GM19351 (cell line): ENCODE measurements around the gene SLC16A9.
"Not testable (repeated sequence)": the region's sequence is repeated elsewhere in the genome, so short reads cannot be mapped to it uniquely, and the experiment has no call there.

Source experiments
- ATAC-seq: cut with Tn5 transposase; IDR thresholded peaks from one replicate; pipeline ENCODE4 v1.9.1; 2021; ENCODE audit warnings: mild to moderate bottlenecking, moderate library complexity; ENCODE audit not compliant: unreplicated experiment

SLC16A9 gene

DNA sequence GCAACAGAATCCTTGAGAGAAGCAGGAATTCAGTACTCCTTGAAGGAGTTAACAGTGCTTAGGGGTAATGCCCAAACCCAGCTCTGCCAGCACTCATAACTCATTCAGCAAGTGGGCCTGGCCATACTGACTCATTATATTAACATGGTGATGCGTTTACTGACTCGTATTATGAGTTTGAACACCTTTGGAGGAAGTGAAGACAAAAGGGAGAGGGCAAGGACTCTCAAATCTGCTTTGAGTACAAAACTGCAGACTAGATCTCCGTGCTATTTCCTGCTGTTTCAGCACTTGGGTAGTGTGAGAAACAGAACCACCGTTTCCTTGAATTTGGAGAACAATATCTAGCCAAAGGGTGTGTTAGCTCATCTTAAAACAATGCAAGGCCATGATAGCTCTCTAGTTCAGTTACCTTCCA lies 30.8 kb downstream of the SLC16A9 start:
- peak; percentile 86 for ATAC-seq

DNA sequence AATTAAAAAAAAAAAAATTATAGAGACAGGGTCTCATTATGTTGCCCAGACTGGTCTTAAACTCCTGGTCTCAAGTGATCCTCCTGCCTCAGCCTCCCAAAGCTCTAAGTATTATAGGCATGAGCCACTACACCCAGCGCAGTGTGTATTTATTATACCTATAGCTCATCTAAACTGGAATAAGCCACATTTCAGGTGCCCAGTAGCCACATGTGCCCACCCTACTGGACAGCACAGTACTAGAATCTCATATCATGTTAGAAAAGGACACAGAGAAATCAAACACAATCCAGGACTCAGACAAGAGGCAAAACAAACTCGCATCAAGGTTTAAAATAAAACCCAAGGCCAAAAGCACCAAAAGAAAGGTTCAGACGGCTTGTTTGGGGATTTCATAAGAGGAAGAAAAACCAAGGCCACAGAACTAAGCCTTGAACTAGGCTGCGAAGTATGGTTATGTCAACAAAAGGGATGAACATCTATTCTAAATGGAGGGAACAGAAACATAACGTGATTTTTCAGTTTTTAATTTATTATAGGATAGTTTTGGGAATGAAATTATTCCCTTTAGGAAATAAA lies 32.3 kb downstream of the SLC16A9 start:
- peak; percentile 40 for ATAC-seq

DNA sequence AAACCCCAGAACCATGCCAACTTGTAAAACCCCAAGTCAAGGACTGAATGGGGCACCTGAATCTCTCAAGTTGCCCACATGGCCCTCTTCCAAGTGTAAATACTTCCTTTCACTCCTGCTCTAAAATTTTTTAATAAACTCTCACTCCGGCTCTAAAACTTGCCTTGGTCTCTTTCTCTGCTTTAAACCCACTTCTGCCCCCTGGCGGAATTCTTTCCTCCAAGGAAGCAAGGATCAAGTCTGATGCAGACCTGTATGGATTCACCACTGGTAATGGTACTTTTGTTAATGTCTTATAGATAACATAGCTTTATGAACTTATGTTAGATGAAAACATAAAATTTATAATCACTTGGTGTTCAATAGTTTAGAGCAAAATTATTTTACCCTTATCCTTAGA lies 33.8 kb downstream of the SLC16A9 start:
- ATAC-seq: no peak

DNA sequence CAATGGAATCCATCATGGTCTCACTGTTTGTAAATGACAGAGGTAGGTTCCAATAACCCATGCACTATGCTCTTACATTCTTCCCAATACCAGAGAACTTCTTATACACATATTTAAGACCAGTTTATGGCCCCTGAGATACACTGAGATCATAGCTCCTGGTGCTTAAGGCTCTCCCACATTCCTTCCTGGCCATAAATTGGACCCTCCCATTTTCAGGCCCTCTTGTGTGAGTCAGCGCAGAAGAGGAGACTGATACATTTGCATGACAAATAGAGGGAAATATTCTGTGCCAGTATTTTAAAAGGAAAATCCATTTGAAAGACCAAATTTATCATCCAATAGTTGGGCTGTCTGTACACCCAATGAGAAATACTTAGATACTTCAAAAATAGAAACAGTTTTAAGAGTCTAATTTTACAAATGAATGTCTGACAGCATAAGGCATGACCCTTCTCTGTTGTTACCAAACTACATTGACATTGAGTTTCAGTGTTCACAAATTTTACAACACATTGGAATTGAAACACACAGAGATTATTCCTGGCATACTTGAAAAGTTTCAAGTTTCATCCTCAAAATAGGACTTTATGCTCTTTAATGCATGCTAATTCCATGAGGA lies 35.3 kb downstream of the SLC16A9 start:
- no peak for ATAC-seq

DNA sequence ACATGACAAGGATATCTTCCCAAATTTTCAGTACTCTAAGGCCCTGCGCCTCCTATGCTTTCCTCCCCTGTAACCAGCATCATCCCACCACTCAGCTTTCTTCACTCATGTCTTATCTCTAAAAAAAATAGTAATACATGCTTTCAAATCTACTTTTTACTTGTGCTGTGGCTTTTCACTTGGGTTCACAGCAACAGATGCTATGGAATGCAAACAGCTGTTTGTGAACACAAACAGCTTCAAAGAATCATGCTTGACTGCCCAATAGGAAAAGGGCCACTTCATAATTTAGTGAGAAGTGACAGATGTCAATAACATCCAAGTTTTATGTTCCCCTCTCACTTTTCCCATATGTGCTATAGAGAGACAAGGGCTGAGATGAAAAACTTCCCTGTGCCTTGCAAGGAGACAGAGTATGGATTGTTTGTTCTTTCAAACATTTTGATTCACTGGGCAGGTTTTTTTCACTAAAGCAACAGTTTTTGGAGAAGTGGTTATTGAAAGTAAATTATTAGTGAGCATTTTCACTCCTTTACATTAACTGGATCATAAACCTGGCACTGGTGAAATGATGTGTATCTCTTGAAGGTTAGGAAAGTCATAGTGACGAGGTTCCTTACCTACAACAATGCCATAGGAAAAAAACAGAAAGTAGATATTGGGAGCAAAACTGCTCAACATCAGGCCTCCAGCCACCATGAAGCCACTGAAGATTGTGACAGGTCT lies 37.3 kb downstream of the SLC16A9 start:
- ATAC-seq: no peak

DNA sequence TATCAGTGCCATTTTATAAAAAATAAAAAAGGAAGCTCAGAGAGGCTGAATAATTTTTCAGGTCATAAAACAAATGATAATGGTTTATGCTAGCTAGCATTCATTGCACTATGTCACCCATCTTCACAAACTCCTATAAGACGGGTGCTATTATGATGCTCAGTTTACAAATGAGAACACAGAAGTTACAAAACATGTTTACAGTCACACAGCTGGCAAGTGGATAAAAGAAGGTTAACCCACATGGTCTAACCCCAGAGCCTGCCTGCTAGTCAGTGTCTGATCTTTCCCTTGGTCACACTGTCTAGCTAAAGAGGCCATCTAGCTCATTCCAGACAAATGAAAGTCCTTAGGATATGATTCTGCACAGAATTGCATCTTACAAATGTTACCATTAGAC lies 39.4 kb downstream of the SLC16A9 start:
- no peak for ATAC-seq

DNA sequence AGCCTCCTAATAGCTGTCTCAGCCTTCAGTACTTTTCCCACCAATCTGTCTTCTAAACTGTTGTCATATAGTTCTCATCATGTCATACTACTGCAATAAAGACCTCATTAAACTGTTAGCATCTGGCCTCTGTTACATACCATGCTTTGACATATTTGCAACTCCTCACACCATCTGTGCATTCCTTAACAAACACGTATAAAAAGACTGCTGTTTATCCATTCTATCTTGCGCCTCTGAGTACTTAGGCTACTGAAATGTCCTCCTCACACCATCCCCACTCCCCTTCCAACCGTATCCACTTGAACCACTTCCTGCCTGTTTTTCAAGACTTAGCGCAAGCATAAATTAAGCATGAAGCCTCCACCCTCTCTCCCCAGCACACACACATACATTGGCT lies 41.6 kb downstream of the SLC16A9 start:
- ATAC-seq: no peak

DNA sequence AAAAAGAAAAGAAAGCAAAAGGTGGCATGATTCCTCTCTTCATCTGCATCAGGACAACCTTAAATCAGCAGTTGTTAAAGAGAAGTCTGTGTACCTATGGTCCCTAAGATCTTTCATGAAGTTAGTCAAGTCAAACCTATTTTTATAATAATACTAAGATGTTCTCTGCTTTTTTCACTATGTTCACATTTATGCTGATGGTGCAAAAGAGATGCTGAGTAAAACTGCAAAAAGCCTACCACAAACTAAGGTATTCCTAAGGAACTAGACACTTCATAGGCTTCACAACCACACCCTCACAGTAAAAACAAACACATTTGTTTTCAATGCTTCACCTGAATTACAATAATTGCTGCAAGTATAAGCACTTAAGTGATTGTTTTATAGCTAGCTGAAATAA lies 43.3 kb downstream of the SLC16A9 start:
- no peak for ATAC-seq

DNA sequence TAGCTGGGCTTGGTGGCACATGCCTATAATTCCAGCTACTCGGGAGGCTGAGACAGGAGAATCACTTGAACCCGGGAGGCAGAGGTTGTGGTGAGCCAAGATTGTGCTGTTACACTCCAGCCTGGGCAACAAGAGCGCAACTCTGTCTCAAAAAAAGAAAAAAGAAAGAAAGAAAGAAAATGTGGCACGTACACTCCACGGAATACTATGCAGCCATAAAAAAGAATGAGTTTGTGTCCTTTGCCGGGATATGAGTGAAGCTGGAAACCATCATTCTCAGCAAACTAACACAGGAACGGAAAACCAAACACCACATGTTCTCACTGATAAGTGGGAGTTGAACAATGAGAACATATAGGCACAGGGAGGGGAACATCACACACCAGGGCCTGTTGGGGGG lies 46.4 kb downstream of the SLC16A9 start:
- not testable (repeated sequence) for ATAC-seq

DNA sequence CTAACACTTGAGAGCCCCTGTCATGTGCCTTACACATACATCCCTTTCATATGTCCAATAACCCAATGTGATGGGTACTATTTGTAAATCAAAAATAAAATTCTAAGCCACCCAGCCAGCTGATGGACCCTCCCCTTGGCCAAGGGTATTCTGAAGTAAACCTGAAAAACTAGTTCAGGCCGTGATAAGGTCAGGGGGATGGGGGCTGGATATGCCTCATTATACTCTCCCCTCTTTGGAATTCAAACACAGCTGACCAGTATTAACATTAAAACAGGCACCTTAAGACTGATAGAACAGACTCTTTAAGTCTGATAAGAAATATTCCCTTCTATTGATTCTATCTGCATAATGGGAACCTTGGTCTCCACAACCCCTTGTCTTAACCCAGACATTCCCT lies 51.9 kb downstream of the SLC16A9 start:
- ATAC-seq: no peak

DNA sequence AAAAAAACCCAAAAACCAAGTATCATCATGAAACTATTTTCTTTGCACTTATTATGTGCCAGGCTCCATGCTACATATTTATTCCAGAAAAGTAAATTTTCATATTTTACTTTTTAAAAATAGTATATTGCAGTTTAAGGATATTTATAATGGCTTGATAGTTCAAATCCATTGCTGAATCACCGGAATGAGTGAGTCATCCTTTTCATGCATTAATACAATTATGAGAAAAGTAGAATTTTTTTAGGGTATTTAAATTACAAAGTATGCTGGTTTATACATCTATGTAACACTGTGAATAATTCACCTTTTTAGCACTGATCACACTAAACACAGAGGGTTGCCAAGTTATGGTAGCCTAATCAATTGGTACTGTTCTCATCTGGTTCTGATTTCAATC lies 54.3 kb downstream of the SLC16A9 start:
- ATAC-seq: no peak

DNA sequence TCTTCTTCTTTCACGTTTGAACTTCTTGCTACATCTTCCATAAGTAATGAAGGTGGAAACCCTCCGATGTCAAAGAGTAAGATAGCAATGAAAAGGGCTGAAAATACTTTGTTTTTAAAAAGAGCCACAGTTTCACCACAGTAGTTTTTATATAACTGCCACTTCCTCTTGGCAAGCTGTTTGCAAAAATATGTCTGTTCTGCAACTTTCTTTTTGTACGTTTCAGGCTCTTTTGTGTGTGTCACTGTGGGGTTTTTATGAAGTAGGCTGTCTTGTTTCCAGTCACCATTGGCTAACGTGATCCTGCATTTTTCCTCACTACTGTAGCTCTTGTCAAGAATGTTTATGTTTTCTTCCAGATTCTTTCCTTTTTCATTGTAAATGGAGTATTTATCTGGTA lies 55.6 kb downstream of the SLC16A9 start:
- peak; percentile 72 for ATAC-seq

DNA sequence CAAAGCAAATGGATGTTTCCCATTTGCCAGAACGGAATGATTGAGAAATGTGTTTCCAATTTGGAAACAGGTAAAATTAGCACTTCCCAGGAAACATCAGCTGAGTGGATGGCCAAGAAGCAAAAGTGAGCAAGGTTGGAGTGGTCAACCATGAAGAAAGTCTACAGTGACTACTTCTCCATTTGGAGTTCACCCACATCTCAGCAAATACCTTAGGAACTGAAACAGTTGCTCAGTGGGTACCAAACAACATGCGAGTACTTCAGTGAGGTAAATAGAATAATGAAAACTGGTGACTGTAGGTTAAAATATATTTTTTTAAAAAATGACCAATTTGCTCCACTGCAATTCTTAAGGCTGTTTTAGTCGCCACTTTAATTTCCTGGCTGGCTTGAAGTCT lies 57.7 kb downstream of the SLC16A9 start:
- ATAC-seq: no peak

DNA sequence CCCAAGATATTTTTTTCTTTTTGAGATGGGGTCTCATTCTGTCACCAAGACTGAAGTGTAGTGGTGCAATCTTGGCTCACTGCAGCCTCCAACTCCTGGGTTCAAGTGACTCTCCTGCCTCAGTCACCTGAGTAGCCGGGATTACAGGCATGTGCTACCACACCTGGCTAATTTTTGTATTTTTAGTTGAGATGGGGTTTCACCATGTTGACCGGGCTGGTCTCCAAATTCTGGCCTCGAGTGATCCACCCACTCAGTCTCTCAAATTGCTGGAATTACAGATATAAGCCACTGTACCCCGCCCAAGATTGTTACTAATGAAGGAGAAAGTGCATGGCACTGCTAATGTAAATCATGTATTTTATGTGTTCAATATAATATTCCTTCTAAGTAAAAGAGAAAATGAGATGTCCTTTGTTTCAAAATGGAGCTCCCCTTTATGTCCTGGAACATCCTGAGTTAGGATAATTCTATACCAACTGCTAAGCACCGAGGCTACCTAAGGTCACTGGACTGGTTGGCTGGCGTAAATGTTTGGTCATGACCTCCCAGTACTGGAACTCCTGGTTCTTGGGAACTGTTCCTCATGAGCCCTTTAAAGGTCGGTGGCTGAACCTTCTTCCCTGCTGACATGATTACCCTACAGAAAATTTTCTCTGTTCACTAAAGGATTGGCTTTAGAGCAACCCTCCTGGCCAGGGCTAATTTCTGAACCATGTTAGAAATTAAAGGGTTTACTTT lies 59.9 kb downstream of the SLC16A9 start:
- ATAC-seq: no peak

DNA sequence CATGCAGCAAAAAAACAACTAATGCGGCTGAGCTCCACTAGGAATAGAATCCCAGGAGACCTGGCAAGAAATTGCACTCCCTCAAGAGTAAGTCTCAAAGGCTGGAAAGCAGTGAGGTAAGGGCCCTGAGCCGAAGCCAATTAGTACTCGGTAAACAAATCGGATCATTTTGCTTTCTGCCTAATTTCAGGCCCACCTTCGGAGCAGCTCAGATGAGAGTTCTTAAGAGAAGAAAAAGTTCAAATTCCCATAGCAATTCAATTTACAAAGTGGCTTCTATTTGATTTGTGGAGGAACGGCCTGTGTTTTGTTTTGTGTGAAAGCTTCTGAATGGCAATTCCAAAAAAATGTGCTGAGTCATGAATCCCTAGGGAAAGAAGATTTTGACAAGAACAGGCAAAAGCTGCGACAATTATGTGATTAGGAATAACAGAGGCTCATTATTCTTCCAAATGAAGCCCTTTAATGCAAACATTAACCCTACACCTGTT lies 60.9 kb downstream of the SLC16A9 start:
- ATAC-seq: no peak

DNA sequence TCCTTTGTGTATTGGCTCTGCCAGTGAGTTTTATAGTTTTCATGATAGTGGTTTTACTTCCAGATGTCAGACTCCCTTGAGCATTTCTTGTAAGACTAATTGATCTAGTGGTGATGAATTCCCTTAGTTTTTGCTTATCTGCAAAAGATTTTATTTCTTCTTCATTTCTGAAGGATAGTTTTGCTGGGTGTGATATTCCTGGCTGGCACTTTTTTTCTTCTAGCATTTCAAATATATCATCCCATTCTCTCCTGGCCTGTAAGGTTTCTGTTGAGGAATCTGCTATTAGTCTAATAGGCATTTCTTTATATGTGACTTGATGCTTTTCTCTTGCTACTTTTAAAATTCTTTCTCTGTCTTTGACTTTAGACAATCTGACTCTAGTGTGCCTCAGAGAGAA lies 64.8 kb downstream of the SLC16A9 start:
- no peak for ATAC-seq

DNA sequence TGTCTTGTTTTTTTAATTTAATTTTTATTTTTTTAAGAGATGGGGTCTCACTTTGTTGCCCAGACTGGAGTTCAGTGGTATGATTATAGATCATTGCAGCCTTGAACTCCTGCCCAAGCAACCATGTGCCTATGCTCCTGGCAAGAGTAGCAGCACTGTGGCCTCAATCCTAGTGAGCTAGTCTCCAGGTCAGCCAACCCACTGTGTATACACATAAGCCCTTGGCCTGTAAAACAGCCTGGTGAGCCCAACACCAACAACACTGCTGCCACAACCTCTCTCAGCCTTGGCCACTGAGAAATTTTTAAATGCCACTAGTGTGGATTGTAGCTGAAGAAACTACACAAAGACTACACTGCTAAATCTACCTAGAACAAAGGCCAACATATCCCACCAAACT lies 68.0 kb downstream of the SLC16A9 start:
- not testable (repeated sequence) for ATAC-seq

DNA sequence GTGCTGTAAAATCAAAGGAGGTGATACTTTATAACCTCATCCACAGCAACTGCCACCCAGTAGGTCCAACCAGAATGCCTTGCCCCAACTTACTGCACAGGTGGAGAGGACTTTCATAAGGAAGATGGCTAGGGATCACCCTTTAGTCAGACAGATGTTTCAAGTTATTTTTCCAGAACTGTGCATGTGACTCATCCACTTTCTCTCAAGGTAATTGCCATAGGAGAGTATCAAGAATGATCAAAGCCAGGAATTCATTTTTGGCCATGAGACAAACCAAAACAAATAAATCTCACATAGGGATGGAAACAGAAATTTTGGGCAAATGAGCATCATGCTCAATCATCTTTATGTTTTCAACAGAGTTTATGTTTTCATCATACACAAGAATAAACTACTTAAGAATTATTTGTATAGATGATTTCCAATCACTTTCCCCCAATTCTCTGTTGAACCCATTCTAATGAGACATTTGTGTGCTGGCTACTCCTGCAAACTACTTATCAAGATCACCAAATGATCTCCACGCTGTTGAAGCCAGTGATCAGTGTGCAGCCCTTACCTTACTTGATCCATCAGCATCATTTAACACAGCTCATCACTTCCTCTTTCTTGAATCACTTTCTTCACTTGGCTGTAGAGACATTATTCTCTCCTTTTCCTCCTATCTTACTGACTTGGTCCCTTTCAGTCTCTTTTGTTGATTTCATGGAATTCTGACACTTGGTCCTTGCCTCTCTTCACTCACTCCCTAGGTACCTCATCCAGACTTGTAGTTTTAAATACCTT lies 74.0 kb downstream of the SLC16A9 start:
- ATAC-seq: no peak

DNA sequence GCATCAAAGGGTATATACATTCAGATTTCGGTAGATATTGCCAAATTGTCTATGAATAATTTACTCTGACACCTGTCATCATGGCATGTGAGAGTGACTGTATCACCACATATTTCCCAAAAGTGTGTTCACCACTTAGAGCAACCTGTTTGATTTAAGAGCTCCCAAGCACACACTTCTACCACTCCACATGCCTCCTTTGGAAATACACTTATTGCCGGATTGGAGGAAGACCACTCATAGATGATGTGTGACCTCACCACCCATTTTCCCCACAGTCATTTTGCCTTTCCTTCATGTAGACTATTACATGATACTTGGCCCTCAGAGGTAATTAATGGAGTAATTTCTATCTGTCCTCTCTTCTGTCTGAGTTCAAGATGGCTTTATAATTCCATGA lies 75.5 kb downstream of the SLC16A9 start:
- ATAC-seq: no peak

DNA sequence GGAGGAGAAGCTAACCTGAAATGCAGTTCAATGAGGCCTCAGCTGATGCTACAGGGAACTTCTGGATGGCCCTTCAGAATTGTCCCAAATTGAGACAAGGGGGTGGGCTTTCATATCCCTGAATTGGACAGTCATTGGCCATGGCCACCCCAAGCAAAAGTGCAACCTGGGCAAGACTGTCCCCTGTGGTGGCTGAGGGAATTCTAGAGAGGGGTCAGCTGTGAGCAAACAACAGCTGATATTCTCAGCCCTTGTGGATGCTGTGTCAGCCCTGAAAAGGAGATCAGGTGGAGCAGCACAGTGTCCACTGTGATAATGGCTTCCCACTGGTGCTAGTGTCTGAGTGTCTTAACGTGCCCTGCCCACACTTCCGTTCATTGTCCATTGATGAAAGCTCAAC lies 76.6 kb downstream of the SLC16A9 start:
- ATAC-seq: no peak
